Panc1 (cell line): ENCODE results near the gene PHC1. TPM values are rescaled to one million over a fixed set of nuclear protein-coding genes. Genes with fewer than 3 reads are reported as not detected.

Experiments used
- ATAC-seq: fragments of 200-7000 bp; cut with Tn5 transposase; 2 replicates; pipeline ENCODE4 v1.9.1; 2020; ENCODE audit warnings: mild to moderate bottlenecking, moderate library complexity
- BruUV-seq: library from RNA; stranded (reverse); fragments of 400-500 nt; replicated peaks from 2 replicates; lab custom pipeline; 2021; lab: Mats Ljungman, UMichigan
- CTCF ChIA-PET: fragments of 300-600 bp; sonication (Branson Sonifier 250); formaldehyde crosslinking; loops from one replicate; lab custom pipeline; 2022; ENCODE audit warnings: antibody characterized with exemption; lab: Charles Lee
- POLR2A ChIA-PET: fragments of 300-600 bp; sonication (Branson Sonifier 250); formaldehyde crosslinking; loops from one replicate; lab custom pipeline; 2022; ENCODE audit warnings: antibody characterized with exemption; lab: Charles Lee
- DNase-seq: peaks from one replicate; pipeline ENCODE4 v3.0.0-alpha.2; 2010; ENCODE audit warnings: low read depth, low spot score
- H3K27ac ChIP-seq: 2 replicates; pipeline ENCODE4 v1.5.1; 2011; ENCODE audit warnings: mild to moderate bottlenecking, low read length, inconsistent platforms
- H3K27me3 ChIP-seq: fragments of 200-500 bp; sonication (Bioruptor generic); 2 replicates; pipeline ENCODE4 v1.6.0; 2014; ENCODE audit warnings: low read length, inconsistent platforms; ENCODE audit not compliant: control insufficient read depth, insufficient read depth
- H3K36me3 ChIP-seq: fragments of 200-500 bp; sonication (Bioruptor generic); 2 replicates; pipeline ENCODE4 v1.5.1; 2014; ENCODE audit warnings: inconsistent platforms, mild to moderate bottlenecking, low read length, moderate library complexity; ENCODE audit not compliant: control insufficient read depth, insufficient read depth
- H3K4me1 ChIP-seq: 2 replicates; pipeline ENCODE4 v1.5.1; 2011; ENCODE audit warnings: inconsistent platforms, mild to moderate bottlenecking, low read length, moderate library complexity; ENCODE audit not compliant: control insufficient read depth, insufficient read depth
- H3K4me3 ChIP-seq, 2 experiments: 2 replicates each; pipeline ENCODE4 v1.5.1; 2011 to 2012; ENCODE audit warnings: low read depth in 2 of 2, low read length in 2 of 2, mild to moderate bottlenecking in 2 of 2, inconsistent platforms in 1 of 2, moderate library complexity in 1 of 2
- H3K9me3 ChIP-seq: fragments of 200-500 bp; sonication (Bioruptor generic); 2 replicates; pipeline ENCODE4 v1.5.1; 2014; ENCODE audit warnings: low read depth, mild to moderate bottlenecking, inconsistent platforms, low read length, moderate library complexity; ENCODE audit not compliant: control insufficient read depth, insufficient read depth
- POLR2AphosphoS5 ChIP-seq: IDR thresholded peaks from 2 replicates; pipeline ENCODE4 v1.6.1; 2012; ENCODE audit warnings: mild to moderate bottlenecking, low read depth, low read length, moderate library complexity
- SIN3A ChIP-seq: IDR thresholded peaks from 2 replicates; pipeline ENCODE4 v1.6.1; 2012; ENCODE audit warnings: low read depth, mild to moderate bottlenecking, low read length, moderate library complexity, borderline replicate concordance; ENCODE audit not compliant: insufficient read depth
- TCF7L2 ChIP-seq: IDR thresholded peaks from 2 replicates; pipeline ENCODE4 v1.6.1; 2011; ENCODE audit warnings: mild to moderate bottlenecking, low read depth, low read length, inconsistent platforms
- in situ Hi-C: cut with HindIII; loops from 2 replicates; pipeline ENCODE4 v1.10.0; 2016; ENCODE audit warnings: low sequenced_read_pairs, low pct_unique_long_range_greater_than_20kb
- intact Hi-C: fragments of 100-400 bp; cut with micrococcal nuclease; formaldehyde crosslinking; loops from one replicate; pipeline ENCODE4 v1.10.0; 2022; ENCODE audit not compliant: unreplicated experiment
- total RNA-seq: library from RNA; stranded (reverse); gene quantifications from one replicate; pipeline ENCODE4 v1.2.1, GENCODE V29; 2021; ENCODE audit not compliant: unreplicated experiment
- TF ChIP-seq, protein P1 (sequence below): fragments of 450-650 bp; IDR thresholded peaks from 2 replicates; pipeline ENCODE4 v1.5.1; 2017; ENCODE audit warnings: mild to moderate bottlenecking
- TF ChIP-seq, protein P2 (sequence below), 2 experiments: IDR thresholded peaks; 2 replicates each; pipeline ENCODE4 v1.6.1; 2011 to 2012; ENCODE audit warnings: low read depth in 2 of 2, control low read depth in 1 of 2, low read length in 1 of 2, mild to moderate bottlenecking in 1 of 2, moderate library complexity in 1 of 2; ENCODE audit not compliant: insufficient read depth in 1 of 2

PHC1 gene
- total RNA-seq, 1 experiment from 2014 or later: 15.6 TPM

DNA sequence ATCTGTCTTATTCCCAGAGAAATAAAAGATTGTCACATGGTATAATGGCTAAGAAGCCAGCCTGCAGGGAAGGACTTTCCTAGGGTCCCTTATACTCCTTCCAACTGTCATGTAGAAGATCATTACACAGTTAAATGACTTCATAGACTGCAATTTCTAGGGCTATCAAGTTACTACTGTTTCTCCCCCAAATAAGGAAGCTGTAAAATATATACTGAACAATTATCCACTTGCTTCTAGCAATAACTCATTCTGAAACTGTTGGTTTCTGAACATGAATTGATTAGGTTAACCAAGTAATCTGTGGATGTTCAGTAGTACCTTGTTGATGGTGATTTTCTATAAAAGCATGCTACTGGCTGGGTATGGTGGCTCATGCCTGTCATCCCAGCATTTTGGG is 47.3 kb upstream of the PHC1 start:
- H3K9me3 ChIP-seq: no peaks in the 10 kb centered on the region
- H3K4me3 ChIP-seq: no peak overlapping the region
- no peak for DNase-seq
- ChIA-PET CTCF (no interaction called here), POLR2A (no interaction called here)
- no peaks in the 10 kb centered on the region for H3K27me3 ChIP-seq
- no peaks in the 10 kb centered on the region for H3K36me3 ChIP-seq
- H3K27ac ChIP-seq: no peak overlapping the region
- no peaks in the 10 kb centered on the region for H3K4me1 ChIP-seq
- in situ Hi-C loops (no loop called here), intact Hi-C loops (no loop called here)
- BruUV-seq: no TSS peak
- ATAC-seq: no peak
- TF ChIP-seq, protein P1, sequence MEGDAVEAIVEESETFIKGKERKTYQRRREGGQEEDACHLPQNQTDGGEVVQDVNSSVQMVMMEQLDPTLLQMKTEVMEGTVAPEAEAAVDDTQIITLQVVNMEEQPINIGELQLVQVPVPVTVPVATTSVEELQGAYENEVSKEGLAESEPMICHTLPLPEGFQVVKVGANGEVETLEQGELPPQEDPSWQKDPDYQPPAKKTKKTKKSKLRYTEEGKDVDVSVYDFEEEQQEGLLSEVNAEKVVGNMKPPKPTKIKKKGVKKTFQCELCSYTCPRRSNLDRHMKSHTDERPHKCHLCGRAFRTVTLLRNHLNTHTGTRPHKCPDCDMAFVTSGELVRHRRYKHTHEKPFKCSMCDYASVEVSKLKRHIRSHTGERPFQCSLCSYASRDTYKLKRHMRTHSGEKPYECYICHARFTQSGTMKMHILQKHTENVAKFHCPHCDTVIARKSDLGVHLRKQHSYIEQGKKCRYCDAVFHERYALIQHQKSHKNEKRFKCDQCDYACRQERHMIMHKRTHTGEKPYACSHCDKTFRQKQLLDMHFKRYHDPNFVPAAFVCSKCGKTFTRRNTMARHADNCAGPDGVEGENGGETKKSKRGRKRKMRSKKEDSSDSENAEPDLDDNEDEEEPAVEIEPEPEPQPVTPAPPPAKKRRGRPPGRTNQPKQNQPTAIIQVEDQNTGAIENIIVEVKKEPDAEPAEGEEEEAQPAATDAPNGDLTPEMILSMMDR: no peak
- TF ChIP-seq POLR2AphosphoS5: no peak
- no peak for TF ChIP-seq SIN3A
- TF ChIP-seq TCF7L2: no peak
- TF ChIP-seq, protein P2, sequence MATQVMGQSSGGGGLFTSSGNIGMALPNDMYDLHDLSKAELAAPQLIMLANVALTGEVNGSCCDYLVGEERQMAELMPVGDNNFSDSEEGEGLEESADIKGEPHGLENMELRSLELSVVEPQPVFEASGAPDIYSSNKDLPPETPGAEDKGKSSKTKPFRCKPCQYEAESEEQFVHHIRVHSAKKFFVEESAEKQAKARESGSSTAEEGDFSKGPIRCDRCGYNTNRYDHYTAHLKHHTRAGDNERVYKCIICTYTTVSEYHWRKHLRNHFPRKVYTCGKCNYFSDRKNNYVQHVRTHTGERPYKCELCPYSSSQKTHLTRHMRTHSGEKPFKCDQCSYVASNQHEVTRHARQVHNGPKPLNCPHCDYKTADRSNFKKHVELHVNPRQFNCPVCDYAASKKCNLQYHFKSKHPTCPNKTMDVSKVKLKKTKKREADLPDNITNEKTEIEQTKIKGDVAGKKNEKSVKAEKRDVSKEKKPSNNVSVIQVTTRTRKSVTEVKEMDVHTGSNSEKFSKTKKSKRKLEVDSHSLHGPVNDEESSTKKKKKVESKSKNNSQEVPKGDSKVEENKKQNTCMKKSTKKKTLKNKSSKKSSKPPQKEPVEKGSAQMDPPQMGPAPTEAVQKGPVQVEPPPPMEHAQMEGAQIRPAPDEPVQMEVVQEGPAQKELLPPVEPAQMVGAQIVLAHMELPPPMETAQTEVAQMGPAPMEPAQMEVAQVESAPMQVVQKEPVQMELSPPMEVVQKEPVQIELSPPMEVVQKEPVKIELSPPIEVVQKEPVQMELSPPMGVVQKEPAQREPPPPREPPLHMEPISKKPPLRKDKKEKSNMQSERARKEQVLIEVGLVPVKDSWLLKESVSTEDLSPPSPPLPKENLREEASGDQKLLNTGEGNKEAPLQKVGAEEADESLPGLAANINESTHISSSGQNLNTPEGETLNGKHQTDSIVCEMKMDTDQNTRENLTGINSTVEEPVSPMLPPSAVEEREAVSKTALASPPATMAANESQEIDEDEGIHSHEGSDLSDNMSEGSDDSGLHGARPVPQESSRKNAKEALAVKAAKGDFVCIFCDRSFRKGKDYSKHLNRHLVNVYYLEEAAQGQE (IDR thresholded peaks at IDR 0.05; ENCODE audit: insufficient read depth in 1 of 2, low read depth in 2 of 2, low read length in 1 of 2): no peak

DNA sequence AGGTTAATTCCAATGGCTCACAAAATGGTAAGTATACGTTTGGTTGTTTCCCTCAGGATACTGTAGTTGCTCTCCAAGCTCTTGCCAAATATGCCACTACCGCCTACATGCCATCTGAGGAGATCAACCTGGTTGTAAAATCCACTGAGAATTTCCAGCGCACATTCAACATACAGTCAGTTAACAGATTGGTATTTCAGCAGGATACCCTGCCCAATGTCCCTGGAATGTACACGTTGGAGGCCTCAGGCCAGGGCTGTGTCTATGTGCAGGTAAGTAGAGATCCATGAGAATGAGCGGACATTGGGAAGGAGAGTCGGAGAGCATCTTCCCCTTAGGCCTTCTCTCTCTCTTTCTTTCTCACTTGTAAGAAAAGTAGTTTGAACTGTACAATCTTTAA is 46.5 kb upstream of the PHC1 start:
- no TSS peak for BruUV-seq
- Histone ChIP-seq H3K36me3 (no peaks in the 10 kb centered on the region), H3K9me3 (no peaks in the 10 kb centered on the region), H3K4me1 (no peaks in the 10 kb centered on the region), H3K4me3 (no peak overlapping the region), H3K27me3 (no peaks in the 10 kb centered on the region), H3K27ac (no peak overlapping the region)
- POLR2A ChIA-PET: no interaction called here
- in situ Hi-C loops (no loop called here), intact Hi-C loops (no loop called here)
- CTCF ChIA-PET: no interaction called here
- DNase-seq (no peak), ATAC-seq (no peak)
- TF ChIP-seq SIN3A (no peak), TCF7L2 (no peak)

DNA sequence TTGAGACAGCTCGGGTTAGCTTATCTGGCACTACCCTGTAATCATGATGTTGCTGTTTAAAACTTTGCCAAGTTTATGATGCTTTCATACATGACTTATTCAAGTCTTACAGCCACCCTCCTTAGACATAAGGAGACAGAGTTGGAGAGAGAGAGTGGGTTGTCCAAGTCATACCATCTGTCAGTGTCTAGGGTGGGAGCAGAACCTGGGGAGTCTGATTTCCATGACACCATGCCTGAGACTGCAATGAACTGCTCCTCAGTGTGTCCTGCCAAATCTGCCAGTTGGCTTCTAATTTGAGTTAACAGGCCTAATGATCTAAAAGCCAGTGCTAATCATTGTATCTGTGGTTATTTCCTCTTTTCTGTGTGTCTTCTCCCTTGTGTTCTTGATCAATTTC is 43.7 kb upstream of the PHC1 start:
- in situ Hi-C loops: no loop called here
- no peaks in the 10 kb centered on the region for H3K9me3 ChIP-seq
- no peak overlapping the region for H3K4me3 ChIP-seq
- ATAC-seq (no peak), DNase-seq (no peak)
- H3K36me3 ChIP-seq: no peaks in the 10 kb centered on the region
- H3K27me3 ChIP-seq: no peaks in the 10 kb centered on the region
- TF ChIP-seq POLR2AphosphoS5 (no peak), SIN3A (no peak), TCF7L2 (no peak)
- TF ChIP-seq, protein P1: no peak
- TF ChIP-seq, protein P2 (IDR thresholded peaks at IDR 0.05; ENCODE audit: insufficient read depth in 1 of 2, low read depth in 2 of 2, low read length in 1 of 2): no peak
- no TSS peak for BruUV-seq
- no peaks in the 10 kb centered on the region for H3K4me1 ChIP-seq
- H3K27ac ChIP-seq: no peak overlapping the region
- intact Hi-C loops: no loop called here
- ChIA-PET CTCF (no interaction called here), POLR2A (no interaction called here)
